Fibroblast of lung (primary cell): ENCODE results near the gene SLC17A3.

ENCODE experiments used
- EZH2 ChIP-seq: IDR thresholded peaks from 2 replicates; pipeline ENCODE4 v1.5.1; 2012; ENCODE audit warnings: low read length, control low read depth, mild to moderate bottlenecking; ENCODE audit errors: missing control alignments
- TF ChIP-seq, protein P1 (sequence below), 2 donors: IDR thresholded peaks in 1 of 2; conservative IDR thresholded peaks in 1 of 2; 1 replicate in 1 of 2; 2 replicates in 1 of 2; pipeline ENCODE4 v1.5.1; 2011 to 2012; ENCODE audit warnings: low read length in 2 of 2, control low read depth in 1 of 2, inconsistent platforms in 1 of 2, low read depth in 1 of 2, mild to moderate bottlenecking in 1 of 2

DNA sequence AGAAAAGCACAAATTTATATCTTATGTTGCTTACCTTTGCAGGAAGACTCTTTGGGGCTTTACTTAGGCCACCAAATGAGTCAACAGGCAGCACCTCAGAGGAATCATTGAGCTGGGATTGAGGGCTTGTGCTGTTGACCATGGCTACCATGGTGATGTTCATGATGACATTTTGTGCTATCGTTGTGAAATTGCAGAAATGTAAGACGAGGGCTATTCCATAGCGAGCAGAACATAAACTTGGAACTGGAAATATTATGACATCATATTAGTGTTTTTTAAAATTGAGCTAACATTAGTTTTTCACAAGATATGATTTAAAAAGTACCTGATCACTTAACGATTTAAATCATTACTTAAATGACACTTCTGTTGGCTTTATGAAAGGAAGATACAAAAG, 11.8 kb downstream of the SLC17A3 start:
- TF ChIP-seq, protein P1, sequence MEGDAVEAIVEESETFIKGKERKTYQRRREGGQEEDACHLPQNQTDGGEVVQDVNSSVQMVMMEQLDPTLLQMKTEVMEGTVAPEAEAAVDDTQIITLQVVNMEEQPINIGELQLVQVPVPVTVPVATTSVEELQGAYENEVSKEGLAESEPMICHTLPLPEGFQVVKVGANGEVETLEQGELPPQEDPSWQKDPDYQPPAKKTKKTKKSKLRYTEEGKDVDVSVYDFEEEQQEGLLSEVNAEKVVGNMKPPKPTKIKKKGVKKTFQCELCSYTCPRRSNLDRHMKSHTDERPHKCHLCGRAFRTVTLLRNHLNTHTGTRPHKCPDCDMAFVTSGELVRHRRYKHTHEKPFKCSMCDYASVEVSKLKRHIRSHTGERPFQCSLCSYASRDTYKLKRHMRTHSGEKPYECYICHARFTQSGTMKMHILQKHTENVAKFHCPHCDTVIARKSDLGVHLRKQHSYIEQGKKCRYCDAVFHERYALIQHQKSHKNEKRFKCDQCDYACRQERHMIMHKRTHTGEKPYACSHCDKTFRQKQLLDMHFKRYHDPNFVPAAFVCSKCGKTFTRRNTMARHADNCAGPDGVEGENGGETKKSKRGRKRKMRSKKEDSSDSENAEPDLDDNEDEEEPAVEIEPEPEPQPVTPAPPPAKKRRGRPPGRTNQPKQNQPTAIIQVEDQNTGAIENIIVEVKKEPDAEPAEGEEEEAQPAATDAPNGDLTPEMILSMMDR (conservative IDR thresholded peaks at IDR 0.05 in 1 of 2, IDR thresholded peaks at IDR 0.05 in 1 of 2; ENCODE audit: low read depth in 1 of 2, low read length in 2 of 2): no peak
- no peak for TF ChIP-seq EZH2
